BLaER1 (cell line): ENCODE results near the gene PTPRD.

ENCODE experiments used
- H3K27ac ChIP-seq: shearing (Covaris generic); formaldehyde crosslinking; 2 replicates; pipeline ENCODE4 v1.8.1; 2022
- H3K27me3 ChIP-seq: shearing (Covaris generic); formaldehyde crosslinking; 2 replicates; pipeline ENCODE4 v1.8.1; 2022
- H3K36me3 ChIP-seq: shearing (Covaris generic); formaldehyde crosslinking; 2 replicates; pipeline ENCODE4 v1.8.1; 2022
- H3K4me1 ChIP-seq: shearing (Covaris generic); formaldehyde crosslinking; 2 replicates; pipeline ENCODE4 v1.8.1; 2022
- H3K4me2 ChIP-seq: shearing (Covaris generic); formaldehyde crosslinking; 2 replicates; pipeline ENCODE4 v1.8.1; 2022
- H3K4me3 ChIP-seq: shearing (Covaris generic); formaldehyde crosslinking; 2 replicates; pipeline ENCODE4 v1.8.1; 2022
- H3K9ac ChIP-seq: shearing (Covaris generic); formaldehyde crosslinking; 2 replicates; pipeline ENCODE4 v1.8.1; 2022
- H3K9me3 ChIP-seq: shearing (Covaris generic); formaldehyde crosslinking; 2 replicates; pipeline ENCODE4 v1.8.1; 2022
- H4K20me1 ChIP-seq: shearing (Covaris generic); formaldehyde crosslinking; 2 replicates; pipeline ENCODE4 v1.8.1; 2022
- Cebpa-rat ChIP-seq: shearing (Covaris generic); IDR thresholded peaks from 2 replicates; pipeline ENCODE4 v1.8.1; 2022

The PTPRD gene

DNA sequence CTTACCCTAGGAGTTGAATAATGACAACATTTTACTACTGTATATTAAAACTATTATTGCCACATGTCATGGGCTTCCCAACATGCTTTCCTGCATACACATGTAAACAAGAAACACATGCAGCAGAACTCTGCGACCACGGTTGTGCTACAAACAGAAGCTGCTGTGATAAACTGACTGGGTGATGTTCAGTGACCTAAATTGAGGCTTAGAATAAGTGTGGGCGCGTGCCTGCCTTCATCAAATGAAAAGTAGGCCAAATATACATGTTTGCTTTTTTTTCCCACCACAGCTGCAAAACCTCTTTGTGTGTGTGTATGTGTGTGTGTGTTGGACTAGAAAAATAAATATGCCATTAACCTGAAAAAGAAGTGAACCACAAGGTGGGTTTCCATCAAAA is 1202.1 kb downstream of the PTPRD start:
- H3K9me3 ChIP-seq: no peaks in the 10 kb centered on the region
- no peaks in the 10 kb centered on the region for H4K20me1 ChIP-seq
- H3K36me3 ChIP-seq: no peaks in the 10 kb centered on the region
- no peak overlapping the region for H3K4me2 ChIP-seq
- H3K4me3 ChIP-seq: no peak overlapping the region
- no peaks in the 10 kb centered on the region for H3K27me3 ChIP-seq
- no peak overlapping the region for H3K9ac ChIP-seq
- H3K27ac ChIP-seq: no peak overlapping the region
- TF ChIP-seq Cebpa-rat: no peak
- peaks cover 6% of the 10 kb centered on the region; the same call in 1 of the 2 replicates for H3K4me1 ChIP-seq

DNA sequence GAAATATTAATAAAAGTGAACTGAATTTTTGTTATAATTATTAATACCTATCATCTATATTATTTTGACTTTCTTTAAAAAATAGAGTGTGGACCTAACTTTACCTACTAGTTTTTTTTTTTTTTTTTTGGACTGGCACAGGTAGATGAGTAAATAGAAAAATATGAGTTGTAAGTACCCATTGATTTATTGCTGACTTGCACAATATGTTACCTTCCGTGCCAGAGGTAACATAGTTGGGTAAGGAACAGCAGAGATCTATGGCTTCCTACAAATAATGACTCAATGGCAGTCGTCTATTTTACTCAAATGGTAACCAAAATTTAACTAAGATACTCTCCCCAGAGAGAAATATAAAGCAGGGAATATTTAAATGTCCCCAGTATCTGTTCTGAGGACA is 1212.8 kb downstream of the PTPRD start:
- no peaks in the 10 kb centered on the region for H4K20me1 ChIP-seq

DNA sequence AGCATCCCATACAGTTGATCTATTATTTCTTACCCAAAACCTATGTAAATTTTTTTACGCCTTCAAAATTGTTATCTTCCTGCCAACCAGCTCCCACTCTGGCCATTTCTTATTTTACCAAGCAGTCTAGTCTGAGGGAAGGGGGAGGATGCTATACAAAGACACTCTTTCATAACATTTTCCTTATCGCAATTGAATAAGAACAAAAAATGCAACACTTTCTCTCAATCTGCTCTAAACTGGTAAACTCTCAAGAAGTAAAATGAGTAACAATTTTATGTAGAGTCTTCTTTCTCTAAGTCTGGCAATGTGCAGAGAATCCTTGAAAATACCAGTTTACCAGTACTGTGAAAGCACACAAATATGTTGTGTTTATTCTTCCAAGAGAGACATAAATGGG is 1216.3 kb downstream of the PTPRD start:
- H3K4me3 ChIP-seq: no peak overlapping the region
- H3K4me2 ChIP-seq: peak overlapping the region; percentile 65
- no peaks in the 10 kb centered on the region for H3K36me3 ChIP-seq

More for the DNA sequence above, 1212.8 kb downstream of the PTPRD start:
- no peaks in the 10 kb centered on the region for H3K36me3 ChIP-seq
- no peak overlapping the region for H3K4me3 ChIP-seq
- no peak overlapping the region for H3K4me2 ChIP-seq
- H3K27ac ChIP-seq: no peak overlapping the region
- H3K9ac ChIP-seq: no peak overlapping the region
- peaks cover 18% of the 10 kb centered on the region for H3K4me1 ChIP-seq
- no peaks in the 10 kb centered on the region for H3K9me3 ChIP-seq
- TF ChIP-seq Cebpa-rat: no peak
- no peaks in the 10 kb centered on the region for H3K27me3 ChIP-seq

DNA sequence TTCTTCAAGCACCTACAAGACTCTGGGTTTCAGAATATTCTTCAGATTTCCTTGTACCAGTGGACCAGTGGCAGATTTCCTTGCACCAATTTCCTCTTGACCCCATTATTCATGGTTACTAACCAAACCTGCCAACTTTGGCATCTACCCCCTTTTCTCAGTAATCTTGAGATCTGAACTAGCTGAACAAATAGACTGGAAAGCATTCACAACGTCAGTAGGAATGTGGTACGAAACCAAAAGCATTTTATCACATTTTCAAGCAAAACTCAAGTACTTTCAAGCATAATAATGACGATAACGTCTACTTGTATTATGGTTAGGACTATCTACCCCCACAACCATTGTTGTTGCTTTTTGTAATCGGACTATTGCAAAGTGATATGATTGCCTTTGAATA is 1217.3 kb downstream of the PTPRD start:
- H3K4me1 ChIP-seq: peaks cover 23% of the 10 kb centered on the region
- peak overlapping the region; percentile 65 for H3K4me2 ChIP-seq
- no peaks in the 10 kb centered on the region for H3K36me3 ChIP-seq
- no peak overlapping the region for H3K4me3 ChIP-seq
- H4K20me1 ChIP-seq: no peaks in the 10 kb centered on the region
- H3K27ac ChIP-seq: peak overlapping the region; percentile 40; the same call in 1 of the 2 replicates
- H3K27me3 ChIP-seq: no peaks in the 10 kb centered on the region
- no peak overlapping the region for H3K9ac ChIP-seq
- no peaks in the 10 kb centered on the region for H3K9me3 ChIP-seq
- TF ChIP-seq Cebpa-rat: no peak

More for the DNA sequence above, 1216.3 kb downstream of the PTPRD start:
- peaks cover 23% of the 10 kb centered on the region for H3K4me1 ChIP-seq
- no peaks in the 10 kb centered on the region for H4K20me1 ChIP-seq
- no peaks in the 10 kb centered on the region for H3K9me3 ChIP-seq
- no peak overlapping the region for H3K9ac ChIP-seq
- no peak for TF ChIP-seq Cebpa-rat
- no peak overlapping the region for H3K27ac ChIP-seq
- H3K27me3 ChIP-seq: no peaks in the 10 kb centered on the region

DNA sequence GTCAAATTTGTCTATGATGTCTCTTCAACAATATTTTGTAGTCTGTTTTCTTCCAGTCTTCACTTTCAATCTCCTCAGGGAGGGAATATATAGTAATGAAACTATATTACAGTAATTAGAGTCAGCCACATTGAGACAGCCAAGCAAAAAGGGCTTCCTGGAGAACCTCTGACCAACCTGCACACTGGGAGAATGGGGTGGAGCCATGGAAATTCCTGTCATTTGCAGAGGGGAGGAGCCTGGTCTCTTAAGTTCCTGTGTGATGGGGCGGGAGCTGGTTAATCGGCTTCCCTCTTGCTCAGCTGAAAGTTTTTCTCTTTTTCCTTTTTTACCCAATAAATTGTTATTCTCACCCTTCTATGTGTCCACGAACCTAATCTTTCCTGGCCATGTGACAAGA is 1220.0 kb downstream of the PTPRD start:
- no peaks in the 10 kb centered on the region for H3K9me3 ChIP-seq
- no peaks in the 10 kb centered on the region for H4K20me1 ChIP-seq
- no peak overlapping the region for H3K9ac ChIP-seq
- H3K27me3 ChIP-seq: no peaks in the 10 kb centered on the region
- no peaks in the 10 kb centered on the region for H3K36me3 ChIP-seq
- H3K4me1 ChIP-seq: peaks cover 23% of the 10 kb centered on the region
- no peak overlapping the region for H3K27ac ChIP-seq
- H3K4me3 ChIP-seq: no peak overlapping the region
- no peak overlapping the region for H3K4me2 ChIP-seq
- TF ChIP-seq Cebpa-rat: no peak

DNA sequence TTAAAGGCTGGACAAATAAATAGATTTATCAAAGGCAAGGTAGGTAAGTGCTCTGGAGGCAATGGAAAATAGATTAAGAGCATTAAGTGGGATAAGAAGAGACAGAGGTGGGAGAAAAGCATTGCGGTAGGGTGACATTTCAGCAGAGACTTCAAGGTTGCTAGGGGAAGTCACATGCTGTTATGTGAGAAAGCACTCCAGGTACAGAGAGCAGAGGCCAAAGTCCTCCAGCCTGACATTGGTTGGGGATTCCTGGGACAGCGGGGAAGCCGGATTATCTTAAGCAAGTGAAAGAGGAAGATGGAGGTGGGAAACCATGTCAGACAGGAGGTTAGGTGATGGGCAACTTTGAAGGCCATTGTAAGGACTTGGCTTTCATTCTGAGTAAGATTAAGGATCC is 1222.9 kb downstream of the PTPRD start:
- H3K9me3 ChIP-seq: no peaks in the 10 kb centered on the region
- no peak overlapping the region for H3K4me2 ChIP-seq
- no peak overlapping the region for H3K4me3 ChIP-seq
- H4K20me1 ChIP-seq: no peaks in the 10 kb centered on the region
- no peak for TF ChIP-seq Cebpa-rat
- no peak overlapping the region for H3K9ac ChIP-seq
- no peak overlapping the region for H3K27ac ChIP-seq
- no peaks in the 10 kb centered on the region for H3K36me3 ChIP-seq
- H3K27me3 ChIP-seq: no peaks in the 10 kb centered on the region
- peaks cover 4% of the 10 kb centered on the region for H3K4me1 ChIP-seq

DNA sequence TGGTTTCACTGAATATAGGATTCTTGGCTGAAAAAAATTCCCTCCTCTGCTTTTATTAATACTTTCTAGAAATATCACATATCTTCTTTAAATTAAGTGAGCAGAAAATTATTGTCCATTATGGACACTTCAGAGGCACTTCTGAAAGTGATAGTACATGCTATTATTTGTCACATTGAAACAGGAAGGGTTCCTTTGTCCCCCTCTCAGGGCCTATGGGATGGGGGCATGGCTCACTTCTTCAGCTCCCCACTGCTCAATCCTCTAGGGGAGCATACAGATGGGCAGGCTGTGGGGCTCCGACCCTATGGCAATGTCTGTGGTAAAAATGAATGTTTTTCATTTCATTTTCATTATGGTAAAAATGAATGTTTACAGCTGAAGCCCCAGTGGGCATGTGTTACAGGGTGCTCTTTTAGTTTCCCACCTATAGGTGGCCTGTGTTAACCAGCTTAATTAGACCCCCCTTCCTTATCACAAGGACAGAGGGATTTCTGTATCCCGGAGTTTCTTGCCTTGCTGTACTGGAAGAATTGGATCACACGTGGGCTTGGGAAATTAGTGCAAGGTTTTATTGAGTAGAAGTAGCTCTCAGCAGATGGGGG is 1225.2 kb downstream of the PTPRD start:
- no peak for TF ChIP-seq Cebpa-rat

DNA sequence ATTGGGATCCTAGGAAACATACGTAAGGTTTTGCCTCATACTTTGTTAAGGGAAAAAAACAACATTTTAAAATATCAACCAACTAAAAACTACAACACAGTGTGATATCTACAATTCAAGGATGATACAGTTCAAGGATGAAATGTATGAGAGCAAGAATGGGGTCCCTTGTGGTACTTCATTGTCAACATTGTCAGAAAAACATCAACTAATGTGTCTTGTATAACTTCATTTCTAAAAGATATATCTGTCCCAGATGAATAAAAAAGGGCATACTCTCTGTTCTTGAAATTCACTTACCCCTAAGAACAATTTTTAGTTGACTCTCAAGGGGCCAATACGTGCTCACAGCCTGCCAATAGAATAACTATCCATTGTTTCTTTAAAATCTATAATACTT is 1250.5 kb downstream of the PTPRD start:
- Histone ChIP-seq H4K20me1 (no peaks in the 10 kb centered on the region), H3K9me3 (no peaks in the 10 kb centered on the region), H3K4me3 (no peak overlapping the region), H3K4me1 (no peaks in the 10 kb centered on the region), H3K27me3 (no peaks in the 10 kb centered on the region), H3K27ac (no peak overlapping the region), H3K4me2 (no peak overlapping the region), H3K36me3 (no peaks in the 10 kb centered on the region), H3K9ac (no peak overlapping the region)
- no peak for TF ChIP-seq Cebpa-rat

More for the DNA sequence above, 1225.2 kb downstream of the PTPRD start:
- Histone ChIP-seq H3K27me3 (no peaks in the 10 kb centered on the region), H3K9me3 (no peaks in the 10 kb centered on the region), H3K4me1 (no peaks in the 10 kb centered on the region), H3K4me3 (no peak overlapping the region), H3K36me3 (no peaks in the 10 kb centered on the region), H3K27ac (no peak overlapping the region), H3K4me2 (no peak overlapping the region), H3K9ac (no peak overlapping the region), H4K20me1 (no peaks in the 10 kb centered on the region)

DNA sequence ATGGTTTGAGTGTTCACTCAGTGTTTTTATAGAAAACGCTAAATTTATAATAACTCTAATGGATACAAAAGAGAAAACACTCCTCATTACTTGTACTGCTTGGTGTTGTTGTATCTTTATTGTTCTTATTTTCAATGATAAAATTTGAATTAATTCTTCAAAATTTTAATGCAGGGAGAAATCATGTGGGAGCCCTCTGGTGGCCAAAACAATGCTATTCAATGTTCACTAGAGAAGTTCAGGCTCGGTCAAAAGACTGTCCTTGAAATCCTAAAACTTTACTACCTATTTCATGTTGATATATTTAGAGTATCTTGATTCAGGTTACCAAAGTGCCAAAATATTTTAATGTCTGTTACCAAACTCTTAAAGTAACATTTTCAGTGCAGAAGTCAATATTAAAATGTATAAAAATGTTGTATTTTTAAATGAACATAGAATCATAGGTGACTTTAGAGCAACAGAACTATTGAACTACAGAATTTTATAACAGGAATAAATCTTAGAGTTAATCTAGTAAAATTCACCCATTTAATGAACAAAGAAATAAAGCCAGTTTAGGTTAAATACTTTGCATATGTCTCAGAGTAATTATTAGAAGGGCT is 1259.8 kb downstream of the PTPRD start:
- no peak for TF ChIP-seq Cebpa-rat

DNA sequence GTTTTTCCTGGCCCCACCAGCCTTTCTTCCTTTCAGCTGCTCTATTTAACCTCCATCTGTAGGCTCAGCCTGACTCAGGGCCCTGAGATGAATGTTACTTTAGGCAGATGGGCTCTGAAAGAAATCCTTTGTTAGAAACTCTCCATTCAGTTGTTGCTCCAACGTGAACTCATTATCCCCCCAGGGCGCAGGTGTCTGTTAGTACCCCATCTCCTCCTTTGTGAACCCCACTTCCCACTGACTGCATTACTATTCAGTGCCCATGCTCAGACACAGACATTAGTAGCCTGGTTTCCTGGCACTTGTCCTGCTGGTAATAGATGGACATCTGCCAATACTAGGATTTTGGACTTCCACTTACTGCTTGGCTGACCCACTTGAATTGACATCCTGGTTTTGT is 1271.6 kb downstream of the PTPRD start:
- no peak for TF ChIP-seq Cebpa-rat
- H3K27ac ChIP-seq: no peak overlapping the region
- no peak overlapping the region for H3K4me3 ChIP-seq
- H3K4me2 ChIP-seq: no peak overlapping the region
- H4K20me1 ChIP-seq: no peaks in the 10 kb centered on the region
- no peaks in the 10 kb centered on the region for H3K4me1 ChIP-seq
- H3K36me3 ChIP-seq: no peaks in the 10 kb centered on the region
- H3K9me3 ChIP-seq: no peaks in the 10 kb centered on the region
- no peaks in the 10 kb centered on the region for H3K27me3 ChIP-seq
- H3K9ac ChIP-seq: no peak overlapping the region

More for the DNA sequence above, 1259.8 kb downstream of the PTPRD start:
- Histone ChIP-seq H3K9me3 (no peaks in the 10 kb centered on the region), H3K27ac (no peak overlapping the region), H4K20me1 (no peaks in the 10 kb centered on the region), H3K36me3 (no peaks in the 10 kb centered on the region), H3K4me2 (no peak overlapping the region), H3K27me3 (no peaks in the 10 kb centered on the region), H3K4me3 (no peak overlapping the region), H3K9ac (no peak overlapping the region), H3K4me1 (peaks cover 6% of the 10 kb centered on the region; the same call in 1 of the 2 replicates)

DNA sequence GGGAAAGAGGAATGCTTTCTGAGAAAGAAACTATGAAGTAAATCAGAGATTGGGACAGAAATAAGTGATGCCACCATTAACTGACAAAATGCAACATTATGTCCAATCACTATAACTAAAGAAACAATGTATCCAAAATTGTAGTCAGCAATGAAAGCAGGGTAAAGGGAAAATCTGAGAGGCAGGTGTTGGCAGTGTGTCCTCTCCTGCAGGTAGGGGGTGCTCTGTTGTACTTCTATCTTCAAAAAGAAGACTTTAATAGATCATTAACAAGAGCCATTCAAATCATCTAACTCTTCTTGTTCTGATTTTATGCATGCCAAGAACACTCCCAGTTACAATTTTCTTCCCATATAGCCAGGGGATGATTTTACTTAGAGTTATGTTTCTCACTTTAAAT is 1275.7 kb downstream of the PTPRD start:
- Histone ChIP-seq H3K4me2 (no peak overlapping the region), H3K9ac (no peak overlapping the region), H3K27me3 (no peaks in the 10 kb centered on the region), H3K9me3 (no peaks in the 10 kb centered on the region), H3K27ac (no peak overlapping the region), H3K4me1 (no peaks in the 10 kb centered on the region), H4K20me1 (no peaks in the 10 kb centered on the region), H3K4me3 (no peak overlapping the region), H3K36me3 (no peaks in the 10 kb centered on the region)
- TF ChIP-seq Cebpa-rat: no peak
